OCI-LY1 (cell line): ENCODE measurements around the gene TRIM14.

Source experiments
- H2AFZ ChIP-seq: fragments of 200-600 bp; sonication (generic), shearing (Covaris generic); 2 replicates; pipeline ENCODE4 v1.6.0; 2014; ENCODE audit warnings: antibody characterized with exemption, mild to moderate bottlenecking, low read length
- H3F3A ChIP-seq: fragments of 200-600 bp; sonication (generic), shearing (Covaris generic); 2 replicates; pipeline ENCODE4 v1.6.0; 2014; ENCODE audit warnings: mild to moderate bottlenecking, antibody characterized with exemption, low read length, moderate library complexity; ENCODE audit not compliant: insufficient read depth
- H3K27ac ChIP-seq: fragments of 200-600 bp; sonication (generic); 2 replicates; pipeline ENCODE4 v1.5.1; 2014; ENCODE audit warnings: low read length, mixed run types, mild to moderate bottlenecking, low read depth; ENCODE audit not compliant: poor library complexity, severe bottlenecking
- H3K27me3 ChIP-seq: fragments of 200-600 bp; sonication (generic); 2 replicates; pipeline ENCODE4 v1.6.0; 2014; ENCODE audit warnings: antibody characterized with exemption, mild to moderate bottlenecking, low read length, moderate library complexity; ENCODE audit not compliant: insufficient read depth
- H3K36me3 ChIP-seq: fragments of 200-600 bp; sonication (generic); 2 replicates; pipeline ENCODE4 v1.6.1; 2014; ENCODE audit warnings: mild to moderate bottlenecking, antibody characterized with exemption, low read length, moderate library complexity, mixed read lengths; ENCODE audit not compliant: insufficient read depth
- H3K4me1 ChIP-seq: fragments of 200-600 bp; sonication (generic); 2 replicates; pipeline ENCODE4 v1.5.1; 2014; ENCODE audit warnings: mild to moderate bottlenecking, low read length, moderate library complexity; ENCODE audit not compliant: insufficient read depth, severe bottlenecking
- H3K4me2 ChIP-seq: fragments of 200-600 bp; sonication (generic), shearing (Covaris generic); 2 replicates; pipeline ENCODE4 v1.6.1; 2014; ENCODE audit warnings: low read length
- H3K4me3 ChIP-seq: fragments of 200-600 bp; sonication (generic); 2 replicates; pipeline ENCODE4 v1.5.1; 2014; ENCODE audit warnings: low read length, low read depth, mild to moderate bottlenecking, mixed read lengths; ENCODE audit not compliant: poor library complexity, severe bottlenecking
- H3K79me2 ChIP-seq: fragments of 200-600 bp; shearing (Covaris generic); 2 replicates; pipeline ENCODE4 v1.6.1; 2016; ENCODE audit warnings: mixed run types, low read length, mixed read lengths; ENCODE audit not compliant: insufficient read depth
- H3K9ac ChIP-seq: fragments of 200-600 bp; sonication (generic), shearing (Covaris generic); 2 replicates; pipeline ENCODE4 v1.6.1; 2014; ENCODE audit warnings: mild to moderate bottlenecking, low read length, mixed read lengths
- H3K9me2 ChIP-seq: fragments of 200-600 bp; sonication (generic), shearing (Covaris generic); 2 replicates; pipeline ENCODE4 v1.6.1; 2014; ENCODE audit warnings: low read depth, mild to moderate bottlenecking, low read length, mixed read lengths
- H3K9me3 ChIP-seq: fragments of 200-600 bp; shearing (Covaris generic); 2 replicates; pipeline ENCODE4 v1.6.1; 2014; ENCODE audit warnings: low read length, mixed read lengths
- H4K20me1 ChIP-seq: fragments of 200-600 bp; sonication (generic), shearing (Covaris generic); 2 replicates; pipeline ENCODE4 v1.6.0; 2016; ENCODE audit warnings: mild to moderate bottlenecking, low read length; ENCODE audit not compliant: insufficient read depth
- EZH2 ChIP-seq: fragments of 200-600 bp; sonication (generic), shearing (Covaris generic); IDR thresholded peaks from 2 replicates; pipeline ENCODE4 v1.8.0; 2017; ENCODE audit warnings: borderline replicate concordance, mixed run types, mild to moderate bottlenecking, antibody characterized with exemption, low read length, moderate library complexity, mixed read lengths
- TF ChIP-seq, protein P1 (sequence below): fragments of 200-600 bp; sonication (generic), shearing (Covaris generic); IDR thresholded peaks from 2 replicates; pipeline ENCODE4 v1.5.1; 2017; ENCODE audit warnings: mild to moderate bottlenecking, antibody characterized with exemption, low read length, moderate library complexity, mixed read lengths

Gene TRIM14

DNA sequence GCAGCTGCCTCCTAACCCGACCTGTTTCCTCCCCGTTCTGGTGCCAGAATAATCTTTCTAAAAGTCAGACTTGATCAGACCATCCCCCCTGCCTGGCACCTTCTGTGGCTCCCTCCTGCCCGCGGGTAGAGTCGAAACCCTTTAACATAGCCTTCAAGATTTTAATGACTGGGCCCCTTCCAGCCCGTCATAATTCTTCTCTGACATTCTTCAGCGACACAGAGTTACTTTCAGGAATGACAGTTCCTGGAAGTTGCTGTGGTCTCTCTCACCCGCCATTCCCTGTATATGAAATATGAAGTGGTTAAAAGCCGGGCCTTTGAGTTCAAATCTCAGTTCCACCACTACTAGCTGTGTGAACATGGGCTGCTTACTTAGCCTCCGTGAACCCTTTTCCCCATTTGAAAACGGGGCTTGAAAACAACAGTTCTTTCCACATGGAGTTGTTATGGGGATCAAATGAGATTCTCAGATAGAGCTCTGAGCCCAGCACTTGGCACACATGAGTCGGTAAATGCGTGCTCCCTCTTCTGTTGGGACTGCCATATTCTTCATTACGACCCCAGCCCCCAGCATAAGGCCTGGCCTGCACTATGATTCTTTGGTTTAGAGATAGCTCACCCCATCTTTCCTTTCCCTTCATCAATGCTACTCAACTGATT lies 61.8 kb downstream of the TRIM14 start:
- Histone ChIP-seq H3K27me3 (no peaks in the 10 kb centered on the region), H3K4me1 (peaks cover 25% of the 10 kb centered on the region), H3K4me2 (peak overlapping the region; percentile 95), H3K9me3 (no peaks in the 10 kb centered on the region), H2AFZ (no peak overlapping the region), H3K9ac (peak overlapping the region; percentile 70), H4K20me1 (no peaks in the 10 kb centered on the region), H3K9me2 (no peaks in the 10 kb centered on the region), H3K79me2 (no peaks in the 10 kb centered on the region), H3K4me3 (peak overlapping the region; percentile 76), H3F3A (no peaks in the 10 kb centered on the region), H3K36me3 (peaks cover 9% of the 10 kb centered on the region; the same call in 1 of the 2 replicates), H3K27ac (no peak overlapping the region)
- no peak for TF ChIP-seq EZH2
- TF ChIP-seq, protein P1, sequence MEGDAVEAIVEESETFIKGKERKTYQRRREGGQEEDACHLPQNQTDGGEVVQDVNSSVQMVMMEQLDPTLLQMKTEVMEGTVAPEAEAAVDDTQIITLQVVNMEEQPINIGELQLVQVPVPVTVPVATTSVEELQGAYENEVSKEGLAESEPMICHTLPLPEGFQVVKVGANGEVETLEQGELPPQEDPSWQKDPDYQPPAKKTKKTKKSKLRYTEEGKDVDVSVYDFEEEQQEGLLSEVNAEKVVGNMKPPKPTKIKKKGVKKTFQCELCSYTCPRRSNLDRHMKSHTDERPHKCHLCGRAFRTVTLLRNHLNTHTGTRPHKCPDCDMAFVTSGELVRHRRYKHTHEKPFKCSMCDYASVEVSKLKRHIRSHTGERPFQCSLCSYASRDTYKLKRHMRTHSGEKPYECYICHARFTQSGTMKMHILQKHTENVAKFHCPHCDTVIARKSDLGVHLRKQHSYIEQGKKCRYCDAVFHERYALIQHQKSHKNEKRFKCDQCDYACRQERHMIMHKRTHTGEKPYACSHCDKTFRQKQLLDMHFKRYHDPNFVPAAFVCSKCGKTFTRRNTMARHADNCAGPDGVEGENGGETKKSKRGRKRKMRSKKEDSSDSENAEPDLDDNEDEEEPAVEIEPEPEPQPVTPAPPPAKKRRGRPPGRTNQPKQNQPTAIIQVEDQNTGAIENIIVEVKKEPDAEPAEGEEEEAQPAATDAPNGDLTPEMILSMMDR: no peak; the same call in 1 of the 2 replicates

DNA sequence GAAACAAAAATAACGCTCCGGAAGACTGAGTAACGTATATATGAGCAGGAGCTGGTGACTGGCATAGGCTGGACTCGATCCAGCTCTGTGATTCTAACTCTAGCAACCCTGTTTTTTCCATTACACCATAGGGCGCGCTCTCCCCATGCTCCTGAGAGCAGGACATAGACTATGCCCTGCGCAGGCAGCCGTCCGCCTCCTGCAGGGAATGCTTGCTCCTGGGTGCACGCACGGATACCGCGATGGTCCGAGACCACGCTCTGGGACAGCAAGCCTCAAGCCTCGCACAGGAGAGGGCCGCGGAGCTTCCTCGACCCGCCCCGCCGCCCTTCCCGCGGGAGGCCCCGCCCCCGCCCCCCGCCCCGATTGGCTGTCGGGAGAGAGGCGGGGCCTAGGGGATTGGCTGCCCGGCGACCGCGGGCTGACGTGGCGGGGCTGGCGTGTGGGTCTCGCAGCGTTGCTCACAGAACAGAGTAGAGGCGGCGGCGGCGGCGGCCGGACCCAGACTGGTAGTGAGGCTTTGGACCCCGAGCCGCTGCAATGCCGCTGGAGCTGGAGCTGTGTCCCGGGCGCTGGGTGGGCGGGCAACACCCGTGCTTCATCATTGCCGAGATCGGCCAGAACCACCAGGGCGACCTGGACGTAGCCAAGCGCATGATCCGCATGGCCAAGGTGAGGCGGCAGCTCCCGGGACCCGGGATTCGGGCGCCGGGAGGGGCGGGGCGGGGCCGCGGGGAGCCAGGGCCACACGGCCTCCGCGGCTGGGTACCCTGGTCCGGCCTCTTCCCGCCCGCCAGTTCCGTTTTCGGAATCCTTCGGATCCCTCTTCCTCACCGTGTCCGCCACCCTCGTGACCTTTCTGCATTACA lies 62.5 kb downstream of the TRIM14 start, which contains the start of gene NANS:
TSS of gene NANS (plus strand) at position 464 of the 869 bp plus-strand sequence. CDS start at position 541, 77 bp downstream.
- peak within 1 kb of the TSS; percentile 70 for H3K9ac ChIP-seq
- no peaks in the 10 kb centered on the region for H3K9me3 ChIP-seq
- H3K4me1 ChIP-seq: peaks cover 25% of the 10 kb centered on the region
- no peaks in the 10 kb centered on the region for H3K27me3 ChIP-seq
- TF ChIP-seq EZH2: no peak
- TF ChIP-seq, protein P1: no peak
- peak within 1 kb of the TSS; percentile 95 for H3K4me2 ChIP-seq
- H3K27ac ChIP-seq: peak within 1 kb of the TSS; percentile 42
- peaks cover 9% of the 10 kb centered on the region; the same call in 1 of the 2 replicates for H3K36me3 ChIP-seq
- H3K4me3 ChIP-seq: peak within 1 kb of the TSS; percentile 76
- no peaks in the 10 kb centered on the region for H3K9me2 ChIP-seq
- peak within 1 kb of the TSS; percentile 17; the same call in 1 of the 2 replicates for H2AFZ ChIP-seq
- no peaks in the 10 kb centered on the region for H3F3A ChIP-seq
- H4K20me1 ChIP-seq: no peaks in the 10 kb centered on the region
- no peaks in the 10 kb centered on the region for H3K79me2 ChIP-seq

DNA sequence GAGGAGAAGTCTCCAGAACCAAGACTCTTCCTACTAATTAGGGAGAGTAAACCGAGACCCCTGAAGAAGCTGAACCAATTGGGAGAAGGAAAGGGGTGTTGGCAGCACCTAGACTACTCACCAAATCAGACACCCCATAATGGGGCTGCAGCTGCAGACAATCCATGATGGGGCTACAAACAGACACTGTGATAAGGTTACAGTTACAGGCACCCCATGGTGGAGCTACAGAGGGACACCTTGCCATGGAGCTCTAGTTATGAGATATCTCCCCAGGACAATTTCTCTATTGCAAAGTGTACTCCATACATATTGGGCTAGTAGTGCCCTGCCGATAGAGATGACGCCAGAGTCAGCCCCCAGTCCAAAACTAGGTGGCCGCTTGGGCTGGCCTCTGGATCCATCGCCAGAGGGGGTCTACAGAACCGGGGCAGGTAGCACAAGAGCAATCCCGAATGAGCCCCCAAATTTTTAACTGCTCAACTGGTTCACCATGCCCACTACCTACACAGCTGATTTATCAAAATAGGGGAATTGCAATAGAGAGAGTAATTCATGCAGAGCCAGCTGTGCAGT lies 64.6 kb downstream of the TRIM14 start:
- no peaks in the 10 kb centered on the region for H4K20me1 ChIP-seq
- no peaks in the 10 kb centered on the region for H3K79me2 ChIP-seq
- H3K4me3 ChIP-seq: no peak overlapping the region
- peaks cover 25% of the 10 kb centered on the region for H3K4me1 ChIP-seq
- no peaks in the 10 kb centered on the region for H3K9me3 ChIP-seq
- no peak overlapping the region for H2AFZ ChIP-seq
- H3K4me2 ChIP-seq: no peak overlapping the region
- no peaks in the 10 kb centered on the region for H3F3A ChIP-seq
- H3K36me3 ChIP-seq: 0 out of 2 replicates have a peak, but pooled peaks cover 4% of the 10 kb centered on the region
- TF ChIP-seq, protein P1: no peak
- no peak for TF ChIP-seq EZH2
- no peaks in the 10 kb centered on the region for H3K9me2 ChIP-seq
- no peaks in the 10 kb centered on the region for H3K27me3 ChIP-seq
- no peak overlapping the region for H3K9ac ChIP-seq
- no peak overlapping the region for H3K27ac ChIP-seq
